Measurements from ENCODE around the gene CAMK2B. TPM values are rescaled to one million over a fixed set of nuclear protein-coding genes. Genes with fewer than 3 reads are reported as not detected.

CAMK2B gene
- total RNA-seq, 1 donor from 2014 or later = 96.1 TPM

- DNase-seq = no peak
Measured at GRCh38 chr7:44286618-44287487, 38.5 kb downstream of the CAMK2B start.

- DNase-seq = no peak
Measured at GRCh38 chr7:44286182-44286617, 39.2 kb downstream of the CAMK2B start.

- no peak for DNase-seq
Measured at GRCh38 chr7:44285561-44285960, 39.8 kb downstream of the CAMK2B start.

GRCh38 chr7:44284881-44285541, 40.4 kb downstream of the CAMK2B start:
- DNase-seq = no peak

GRCh38 chr7:44284216-44284615, 41.2 kb downstream of the CAMK2B start:
- no peak for DNase-seq

- DNase-seq = no peak
Measured at GRCh38 chr7:44283381-44284211, 41.8 kb downstream of the CAMK2B start.

GRCh38 chr7:44282601-44283171, 42.7 kb downstream of the CAMK2B start:
- no peak for DNase-seq

GRCh38 chr7:44281811-44282600, 43.4 kb downstream of the CAMK2B start:
- DNase-seq = no peak

GRCh38 chr7:44280993-44281721, 44.2 kb downstream of the CAMK2B start:
- no peak for DNase-seq

GRCh38 chr7:44280636-44280992, 44.8 kb downstream of the CAMK2B start:
- DNase-seq = no peak

GRCh38 chr7:44279731-44280505, 45.5 kb downstream of the CAMK2B start:
- DNase-seq = no peak

- DNase-seq = no peak
Measured at GRCh38 chr7:44279286-44279685, 46.1 kb downstream of the CAMK2B start.

GRCh38 chr7:44278451-44279161, 46.8 kb downstream of the CAMK2B start:
- DNase-seq = no peak

- DNase-seq = no peak
Measured at GRCh38 chr7:44277851-44278250, 47.5 kb downstream of the CAMK2B start.

GRCh38 chr7:44277391-44277790, 48.0 kb downstream of the CAMK2B start:
- no peak for DNase-seq

- no peak for DNase-seq
Measured at GRCh38 chr7:44276571-44277221, 48.7 kb downstream of the CAMK2B start.

- no peak for DNase-seq
Measured at GRCh38 chr7:44275957-44276570, 49.3 kb downstream of the CAMK2B start.

- DNase-seq = no peak
Measured at GRCh38 chr7:44275146-44275545, 50.2 kb downstream of the CAMK2B start.

- no peak for DNase-seq
Measured at GRCh38 chr7:44274623-44274975, 50.8 kb downstream of the CAMK2B start.
